PC-3 (cell line): Measurements from ENCODE around the gene KCTD16. TPM values are rescaled to one million over a fixed set of nuclear protein-coding genes. Genes with fewer than 3 reads are reported as not detected.

Experiments used
- ATAC-seq: fragments of 200-7000 bp; cut with Tn5 transposase; 2 replicates; pipeline ENCODE4 v1.9.1; 2020; ENCODE audit warnings: mild to moderate bottlenecking, moderate library complexity
- BruUV-seq: library from RNA; stranded (reverse); fragments of 400-500 nt; replicated peaks from 2 replicates; lab custom pipeline; 2021; lab: Mats Ljungman, UMichigan
- CTCF ChIA-PET: fragments of 300-600 bp; sonication (Branson Sonifier 250); formaldehyde crosslinking; loops from one replicate; lab custom pipeline; 2022; ENCODE audit warnings: antibody characterized with exemption; lab: Charles Lee
- POLR2A ChIA-PET: fragments of 300-600 bp; sonication (Branson Sonifier 250); formaldehyde crosslinking; loops from one replicate; lab custom pipeline; 2022; ENCODE audit warnings: antibody characterized with exemption; ENCODE audit not compliant: unreplicated experiment; lab: Charles Lee
- DNase-seq: peaks from one replicate; pipeline ENCODE4 v3.0.0-alpha.2; 2015
- H2AFZ ChIP-seq: fragments of 300-600 bp; sonication (generic); 2 replicates; pipeline ENCODE4 v1.6.0; 2016; ENCODE audit warnings: antibody characterized with exemption, low read length
- H3F3A ChIP-seq: fragments of 300-600 bp; sonication (generic); one replicate; pipeline ENCODE4 v1.6.0; 2017; ENCODE audit warnings: antibody characterized with exemption, low read length, control low read depth, mild to moderate bottlenecking; ENCODE audit not compliant: unreplicated experiment
- H3K27ac ChIP-seq: fragments of 300-600 bp; sonication (generic); 2 replicates; pipeline ENCODE4 v1.5.1; 2016; ENCODE audit warnings: mild to moderate bottlenecking, low read length
- H3K27me3 ChIP-seq: fragments of 300-600 bp; sonication (generic); 2 replicates; pipeline ENCODE4 v1.6.1; 2016; ENCODE audit warnings: low read length, mixed read lengths
- H3K36me3 ChIP-seq: fragments of 300-600 bp; sonication (generic); 2 replicates; pipeline ENCODE4 v1.6.1; 2016; ENCODE audit warnings: low read depth, mixed run types, low read length, mixed read lengths
- H3K4me1 ChIP-seq: fragments of 300-600 bp; sonication (generic); 2 replicates; pipeline ENCODE4 v1.5.1; 2016; ENCODE audit warnings: low read length; ENCODE audit not compliant: insufficient read depth
- H3K4me2 ChIP-seq: fragments of 300-600 bp; sonication (generic); 2 replicates; pipeline ENCODE4 v1.6.0; 2016; ENCODE audit warnings: low read length
- H3K4me3 ChIP-seq: fragments of 300-600 bp; sonication (generic); 2 replicates; pipeline ENCODE4 v1.5.1; 2016; ENCODE audit warnings: mild to moderate bottlenecking, low read length, mixed read lengths
- H3K79me2 ChIP-seq: fragments of 300-600 bp; sonication (generic); 2 replicates; pipeline ENCODE4 v1.6.1; 2017; ENCODE audit warnings: low read length, mixed read lengths
- H3K9ac ChIP-seq: fragments of 300-600 bp; sonication (generic); 2 replicates; pipeline ENCODE4 v1.6.0; 2016; ENCODE audit warnings: mild to moderate bottlenecking, low read length
- H3K9me2 ChIP-seq: fragments of 300-600 bp; sonication (generic); replicated peaks from 2 replicates; pipeline ENCODE4 v1.6.1; 2016; ENCODE audit warnings: mixed run types, low read length, mixed read lengths
- H3K9me3 ChIP-seq: fragments of 300-600 bp; sonication (generic); 2 replicates; pipeline ENCODE4 v1.6.1; 2016; ENCODE audit warnings: low read length, mixed read lengths
- H4K20me1 ChIP-seq: fragments of 300-600 bp; sonication (generic); 2 replicates; pipeline ENCODE4 v1.6.1; 2016; ENCODE audit warnings: low read length, mixed read lengths
- EZH2 ChIP-seq: fragments of 300-600 bp; sonication (generic); IDR thresholded peaks from one replicate; pipeline ENCODE4 v1.6.1; 2017; ENCODE audit warnings: antibody characterized with exemption, mild to moderate bottlenecking, low read length; ENCODE audit not compliant: unreplicated experiment
- EZH2phosphoT487 ChIP-seq: fragments of 300-600 bp; sonication (generic); IDR thresholded peaks from 2 replicates; pipeline ENCODE4 v1.6.1; 2018; ENCODE audit warnings: mild to moderate bottlenecking, antibody characterized with exemption, low read length, borderline replicate concordance
- intact Hi-C: fragments of 100-400 bp; cut with micrococcal nuclease; formaldehyde crosslinking; loops from 2 replicates; pipeline ENCODE4 v1.9.0; 2023
- total RNA-seq: library from RNA; depleted of rRNA; stranded (reverse); fragments of >200 nt; gene quantifications from 2 replicates; pipeline ENCODE4 v1.2.3, GENCODE V29; 2014
- TF ChIP-seq, protein P1 (sequence below): fragments of 300-600 bp; sonication (generic); conservative IDR thresholded peaks from 2 replicates; pipeline ENCODE4 v1.5.1; 2017; ENCODE audit warnings: antibody characterized with exemption, low read depth, mild to moderate bottlenecking, low read length

Gene KCTD16
- total RNA-seq, 1 experiment from 2014 or later: not detected

DNA sequence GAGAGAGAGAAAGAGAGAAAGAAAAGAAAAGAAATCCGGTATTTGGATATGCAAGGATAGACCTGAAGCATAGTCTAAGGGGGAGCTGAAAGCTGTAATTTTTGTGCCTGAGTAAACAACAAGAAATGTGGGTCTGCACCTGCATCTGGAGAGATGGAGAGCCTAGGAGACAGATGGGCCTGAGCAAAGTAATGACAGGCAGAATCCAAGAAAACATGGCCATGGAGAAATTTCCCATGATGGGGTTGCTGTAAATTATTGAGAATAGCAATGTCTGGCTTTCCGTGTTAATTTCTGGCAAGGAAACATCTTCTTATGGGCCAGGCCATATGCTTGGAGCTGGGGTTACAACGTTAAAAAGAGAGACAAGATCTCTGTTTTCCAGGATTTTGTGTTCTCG lies 40.4 kb upstream of the KCTD16 start:
- Histone ChIP-seq H3K27ac (no peak overlapping the region), H3K4me2 (no peak overlapping the region), H4K20me1 (no peaks in the 10 kb centered on the region), H3K27me3 (no peaks in the 10 kb centered on the region), H3K4me3 (no peak overlapping the region), H3K9me2 (no peaks in the 10 kb centered on the region), H3K36me3 (no peaks in the 10 kb centered on the region), H3F3A (no peaks in the 10 kb centered on the region), H3K9ac (no peak overlapping the region), H3K79me2 (no peaks in the 10 kb centered on the region), H2AFZ (no peak overlapping the region), H3K4me1 (no peaks in the 10 kb centered on the region), H3K9me3 (no peaks in the 10 kb centered on the region)
- ATAC-seq (no peak), DNase-seq (no peak)
- TF ChIP-seq, protein P1, sequence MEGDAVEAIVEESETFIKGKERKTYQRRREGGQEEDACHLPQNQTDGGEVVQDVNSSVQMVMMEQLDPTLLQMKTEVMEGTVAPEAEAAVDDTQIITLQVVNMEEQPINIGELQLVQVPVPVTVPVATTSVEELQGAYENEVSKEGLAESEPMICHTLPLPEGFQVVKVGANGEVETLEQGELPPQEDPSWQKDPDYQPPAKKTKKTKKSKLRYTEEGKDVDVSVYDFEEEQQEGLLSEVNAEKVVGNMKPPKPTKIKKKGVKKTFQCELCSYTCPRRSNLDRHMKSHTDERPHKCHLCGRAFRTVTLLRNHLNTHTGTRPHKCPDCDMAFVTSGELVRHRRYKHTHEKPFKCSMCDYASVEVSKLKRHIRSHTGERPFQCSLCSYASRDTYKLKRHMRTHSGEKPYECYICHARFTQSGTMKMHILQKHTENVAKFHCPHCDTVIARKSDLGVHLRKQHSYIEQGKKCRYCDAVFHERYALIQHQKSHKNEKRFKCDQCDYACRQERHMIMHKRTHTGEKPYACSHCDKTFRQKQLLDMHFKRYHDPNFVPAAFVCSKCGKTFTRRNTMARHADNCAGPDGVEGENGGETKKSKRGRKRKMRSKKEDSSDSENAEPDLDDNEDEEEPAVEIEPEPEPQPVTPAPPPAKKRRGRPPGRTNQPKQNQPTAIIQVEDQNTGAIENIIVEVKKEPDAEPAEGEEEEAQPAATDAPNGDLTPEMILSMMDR: no peak
- no peak for TF ChIP-seq EZH2phosphoT487
- no peak for TF ChIP-seq EZH2
- BruUV-seq: no TSS peak
- ChIA-PET CTCF (no interaction called here), POLR2A (no interaction called here)
- intact Hi-C loops: no loop called here

DNA sequence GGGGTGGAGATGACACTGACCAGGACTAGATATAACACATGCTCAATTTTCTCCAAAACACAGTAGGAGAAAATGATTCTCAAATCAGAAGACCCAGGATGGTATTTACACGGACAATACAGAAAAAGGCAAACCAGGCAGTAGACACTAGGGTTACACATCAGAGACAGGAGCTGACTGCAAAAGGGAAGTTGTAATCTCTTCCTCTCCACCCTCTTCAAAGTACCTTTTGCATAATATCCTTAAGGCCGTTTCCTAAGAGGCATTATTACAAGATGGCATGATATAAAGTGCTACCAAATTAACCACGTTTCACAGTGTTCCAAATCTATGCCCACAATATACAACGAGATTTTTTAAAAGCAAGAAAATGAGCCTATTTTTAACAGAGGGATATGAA lies 39.4 kb upstream of the KCTD16 start:
- H3K4me2 ChIP-seq: no peak overlapping the region
- H3K4me3 ChIP-seq: no peak overlapping the region
- ATAC-seq (no peak), DNase-seq (no peak)
- H2AFZ ChIP-seq: no peak overlapping the region
- no peaks in the 10 kb centered on the region for H3K4me1 ChIP-seq
- ChIA-PET CTCF (no interaction called here), POLR2A (no interaction called here)
- no TSS peak for BruUV-seq
- H3K27ac ChIP-seq: no peak overlapping the region
- no peaks in the 10 kb centered on the region for H3K36me3 ChIP-seq
- H3K79me2 ChIP-seq: no peaks in the 10 kb centered on the region
- TF ChIP-seq, protein P1: no peak
- TF ChIP-seq EZH2phosphoT487 (no peak), EZH2 (no peak)
- H3K27me3 ChIP-seq: no peaks in the 10 kb centered on the region
- intact Hi-C loops: no loop called here
- no peaks in the 10 kb centered on the region for H4K20me1 ChIP-seq
- no peaks in the 10 kb centered on the region for H3K9me2 ChIP-seq
- H3K9me3 ChIP-seq: no peaks in the 10 kb centered on the region
- H3F3A ChIP-seq: no peaks in the 10 kb centered on the region
- no peak overlapping the region for H3K9ac ChIP-seq

DNA sequence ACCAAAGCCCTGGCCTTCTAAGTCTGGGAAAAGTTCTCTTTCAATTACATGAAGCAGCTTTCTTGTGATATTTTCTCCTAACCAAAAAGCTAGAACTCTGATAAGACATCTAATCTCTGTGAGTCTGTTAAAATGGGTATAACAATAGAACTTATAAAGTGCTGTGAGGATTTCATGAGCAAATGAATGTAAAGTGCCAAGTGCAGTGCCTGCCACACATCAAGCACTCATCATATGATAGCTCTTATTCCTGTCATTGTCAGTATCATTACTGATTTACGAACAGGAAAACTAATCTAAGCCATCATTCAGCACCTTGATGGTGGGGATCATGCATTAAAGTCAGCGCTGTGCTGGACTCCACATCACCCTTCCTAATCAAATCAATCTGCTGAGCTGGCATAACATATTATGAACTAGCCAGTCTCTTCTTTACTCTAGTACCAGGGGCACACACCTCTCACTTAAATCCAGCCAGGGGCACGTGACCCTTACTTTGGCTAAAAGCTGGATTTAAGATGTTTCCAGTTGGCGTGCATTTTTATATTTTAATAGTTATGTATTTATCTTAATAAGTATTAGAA lies 37.5 kb upstream of the KCTD16 start:
- H3K36me3 ChIP-seq: no peaks in the 10 kb centered on the region
- no TSS peak for BruUV-seq
- H3K4me2 ChIP-seq: no peak overlapping the region
- H3K27ac ChIP-seq: no peak overlapping the region
- no peak for ATAC-seq
- TF ChIP-seq EZH2 (no peak), EZH2phosphoT487 (no peak)
- TF ChIP-seq, protein P1: no peak
- H3K27me3 ChIP-seq: no peaks in the 10 kb centered on the region
- no peaks in the 10 kb centered on the region for H4K20me1 ChIP-seq
- ChIA-PET CTCF (no interaction called here), POLR2A (no interaction called here)
- no peaks in the 10 kb centered on the region for H3K9me2 ChIP-seq
- H3K9ac ChIP-seq: no peak overlapping the region
- no peak overlapping the region for H2AFZ ChIP-seq
- no peaks in the 10 kb centered on the region for H3K79me2 ChIP-seq
- H3K4me3 ChIP-seq: no peak overlapping the region
- H3K4me1 ChIP-seq: no peaks in the 10 kb centered on the region
- DNase-seq: no peak
- no peaks in the 10 kb centered on the region for H3K9me3 ChIP-seq
- intact Hi-C loops: no loop called here
- no peaks in the 10 kb centered on the region for H3F3A ChIP-seq
